Measurements from ENCODE around the gene SGTA.

The SGTA gene

GRCh38 chr19:2824129-2824528 lies 41.1 kb upstream of the SGTA start:
- Histone ChIP-seq H3K27me3 (ENCODE audit: insufficient read depth, poor library complexity, severe bottlenecking) (no peaks in the 10 kb centered on the region), H3K4me3 (replicated peaks; ENCODE audit: insufficient read depth, low read length) (no peak overlapping the region), H3K27ac (replicated peaks) (no peak overlapping the region)
- no peak for DNase-seq (ENCODE audit: low read depth in 1 of 2, low spot score in 1 of 2)
- TF ChIP-seq SPI1 (IDR thresholded peaks at IDR 0.05; ENCODE audit: borderline replicate concordance, low read depth) (no peak), POLR2AphosphoS5 (IDR thresholded peaks at IDR 0.05; ENCODE audit: low read depth) (no peak), GABPA (IDR thresholded peaks at IDR 0.05; ENCODE audit: low read depth) (no peak)
- TF ChIP-seq, protein P1, sequence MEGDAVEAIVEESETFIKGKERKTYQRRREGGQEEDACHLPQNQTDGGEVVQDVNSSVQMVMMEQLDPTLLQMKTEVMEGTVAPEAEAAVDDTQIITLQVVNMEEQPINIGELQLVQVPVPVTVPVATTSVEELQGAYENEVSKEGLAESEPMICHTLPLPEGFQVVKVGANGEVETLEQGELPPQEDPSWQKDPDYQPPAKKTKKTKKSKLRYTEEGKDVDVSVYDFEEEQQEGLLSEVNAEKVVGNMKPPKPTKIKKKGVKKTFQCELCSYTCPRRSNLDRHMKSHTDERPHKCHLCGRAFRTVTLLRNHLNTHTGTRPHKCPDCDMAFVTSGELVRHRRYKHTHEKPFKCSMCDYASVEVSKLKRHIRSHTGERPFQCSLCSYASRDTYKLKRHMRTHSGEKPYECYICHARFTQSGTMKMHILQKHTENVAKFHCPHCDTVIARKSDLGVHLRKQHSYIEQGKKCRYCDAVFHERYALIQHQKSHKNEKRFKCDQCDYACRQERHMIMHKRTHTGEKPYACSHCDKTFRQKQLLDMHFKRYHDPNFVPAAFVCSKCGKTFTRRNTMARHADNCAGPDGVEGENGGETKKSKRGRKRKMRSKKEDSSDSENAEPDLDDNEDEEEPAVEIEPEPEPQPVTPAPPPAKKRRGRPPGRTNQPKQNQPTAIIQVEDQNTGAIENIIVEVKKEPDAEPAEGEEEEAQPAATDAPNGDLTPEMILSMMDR (IDR thresholded peaks at IDR 0.05; ENCODE audit: insufficient read depth, low read length) = no peak
- TF ChIP-seq, protein P2, sequence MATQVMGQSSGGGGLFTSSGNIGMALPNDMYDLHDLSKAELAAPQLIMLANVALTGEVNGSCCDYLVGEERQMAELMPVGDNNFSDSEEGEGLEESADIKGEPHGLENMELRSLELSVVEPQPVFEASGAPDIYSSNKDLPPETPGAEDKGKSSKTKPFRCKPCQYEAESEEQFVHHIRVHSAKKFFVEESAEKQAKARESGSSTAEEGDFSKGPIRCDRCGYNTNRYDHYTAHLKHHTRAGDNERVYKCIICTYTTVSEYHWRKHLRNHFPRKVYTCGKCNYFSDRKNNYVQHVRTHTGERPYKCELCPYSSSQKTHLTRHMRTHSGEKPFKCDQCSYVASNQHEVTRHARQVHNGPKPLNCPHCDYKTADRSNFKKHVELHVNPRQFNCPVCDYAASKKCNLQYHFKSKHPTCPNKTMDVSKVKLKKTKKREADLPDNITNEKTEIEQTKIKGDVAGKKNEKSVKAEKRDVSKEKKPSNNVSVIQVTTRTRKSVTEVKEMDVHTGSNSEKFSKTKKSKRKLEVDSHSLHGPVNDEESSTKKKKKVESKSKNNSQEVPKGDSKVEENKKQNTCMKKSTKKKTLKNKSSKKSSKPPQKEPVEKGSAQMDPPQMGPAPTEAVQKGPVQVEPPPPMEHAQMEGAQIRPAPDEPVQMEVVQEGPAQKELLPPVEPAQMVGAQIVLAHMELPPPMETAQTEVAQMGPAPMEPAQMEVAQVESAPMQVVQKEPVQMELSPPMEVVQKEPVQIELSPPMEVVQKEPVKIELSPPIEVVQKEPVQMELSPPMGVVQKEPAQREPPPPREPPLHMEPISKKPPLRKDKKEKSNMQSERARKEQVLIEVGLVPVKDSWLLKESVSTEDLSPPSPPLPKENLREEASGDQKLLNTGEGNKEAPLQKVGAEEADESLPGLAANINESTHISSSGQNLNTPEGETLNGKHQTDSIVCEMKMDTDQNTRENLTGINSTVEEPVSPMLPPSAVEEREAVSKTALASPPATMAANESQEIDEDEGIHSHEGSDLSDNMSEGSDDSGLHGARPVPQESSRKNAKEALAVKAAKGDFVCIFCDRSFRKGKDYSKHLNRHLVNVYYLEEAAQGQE (IDR thresholded peaks at IDR 0.05; ENCODE audit: insufficient replicate concordance, low read depth) = no peak

GRCh38 chr19:2823646-2824045 lies 40.6 kb upstream of the SGTA start:
- H3K4me3 ChIP-seq (replicated peaks; ENCODE audit: insufficient read depth, low read length) = no peak overlapping the region
- no peaks in the 10 kb centered on the region for H3K27me3 ChIP-seq (ENCODE audit: insufficient read depth, poor library complexity, severe bottlenecking)
- DNase-seq (ENCODE audit: low read depth in 1 of 2, low spot score in 1 of 2) = no peak
- TF ChIP-seq, protein P2 (IDR thresholded peaks at IDR 0.05; ENCODE audit: insufficient replicate concordance, low read depth) = no peak
- TF ChIP-seq SPI1 (IDR thresholded peaks at IDR 0.05; ENCODE audit: borderline replicate concordance, low read depth) (no peak), GABPA (IDR thresholded peaks at IDR 0.05; ENCODE audit: low read depth) (no peak), POLR2AphosphoS5 (IDR thresholded peaks at IDR 0.05; ENCODE audit: low read depth) (no peak)
- TF ChIP-seq, protein P1 (IDR thresholded peaks at IDR 0.05; ENCODE audit: insufficient read depth, low read length) = no peak
- H3K27ac ChIP-seq (replicated peaks) = no peak overlapping the region

- Histone ChIP-seq H3K27me3 (ENCODE audit: insufficient read depth, poor library complexity, severe bottlenecking) (no peaks in the 10 kb centered on the region), H3K4me3 (replicated peaks; ENCODE audit: insufficient read depth, low read length) (no peak overlapping the region), H3K27ac (replicated peaks) (no peak overlapping the region)
- no peak for DNase-seq (ENCODE audit: low read depth in 1 of 2, low spot score in 1 of 2)
- TF ChIP-seq POLR2AphosphoS5 (IDR thresholded peaks at IDR 0.05; ENCODE audit: low read depth) (no peak), GABPA (IDR thresholded peaks at IDR 0.05; ENCODE audit: low read depth) (no peak), SPI1 (IDR thresholded peaks at IDR 0.05; ENCODE audit: borderline replicate concordance, low read depth) (no peak)
- TF ChIP-seq, protein P1 (IDR thresholded peaks at IDR 0.05; ENCODE audit: insufficient read depth, low read length) = no peak
- TF ChIP-seq, protein P2 (IDR thresholded peaks at IDR 0.05; ENCODE audit: insufficient replicate concordance, low read depth) = no peak
Measured at GRCh38 chr19:2822846-2823245, 39.8 kb upstream of the SGTA start.
